Heart left ventricle (tissue), 13 donors: ENCODE results near the gene CTNS.

Experiments used
- CTCF ChIP-seq, 12 donors: fragments of 200-600 bp; sonication (generic) in 4 of 12; IDR thresholded peaks; one replicate each; pipeline versions ENCODE4 v1.5.0 to v1.8.0; 2018 to 2022; ENCODE audit warnings: antibody characterized with exemption in 12 of 12, mild to moderate bottlenecking in 5 of 12
- POLR2A ChIP-seq, 2 donors: fragments of 450-650 bp; IDR thresholded peaks; one replicate each; pipeline ENCODE4 v1.6.1; 2017; ENCODE audit warnings: antibody characterized with exemption in 2 of 2, mild to moderate bottlenecking in 2 of 2, moderate library complexity in 2 of 2
- donor health status: ischemic (EF 13 %, LVEDD 7.1; RV severe dilation, severe dysfunction).
- donor health status: DM: no; HTN: yes; CAD: no.
- donor health status: DM: no; HTN: no; CAD: no.
- donor health status: ischemic (EF 25% LVEDD 6.9; RV normal size, moderate dysfunction).
- donor health status: ischemic (EF 25% LVEDD 5.7; RV mildly dilated, moderate dysfunction).
- donor health status: ischemic (EF 35%, LVEDD 5.7; RV mildly dilated, moderate dysfunction).
- donor health status: nonischemic (EF 11% LVEDD 7.7; RV severe dilation, severe dysfunction).
- donor health status: DM: yes; HTN: yes; CAD: no.
- donor health status: PGD.
- donor health status: ischemic (EF 29% LVEDD 5.4; RV normal size, mild dysfunction).
- donor health status: nonischemic (EF 23%, LVEDD 6.1; RV moderate dilation, normal function).

- no peak for TF ChIP-seq CTCF (IDR thresholded peaks at IDR 0.05)
- TF ChIP-seq POLR2A (IDR thresholded peaks at IDR 0.05) = no peak
Observed at GRCh38 chr17:3657588-3657869, 21.0 kb downstream of the CTNS start.
